Endothelial cell (in vitro differentiated cells): ENCODE measurements around the gene CCDC195. TPM values are rescaled to one million over a fixed set of nuclear protein-coding genes. Genes with fewer than 3 reads are reported as not detected.

Experiments
- DNase-seq: peaks from one replicate; pipeline ENCODE4 v3.0.0; 2021; ENCODE audit warnings: low spot score
- H3K27ac Mint-ChIP-seq: one replicate; pipeline ENCODE4 v1.8.0; 2021; ENCODE audit warnings: mixed read lengths, inconsistent platforms; ENCODE audit not compliant: unreplicated experiment
- H3K27me3 Mint-ChIP-seq: one replicate; pipeline ENCODE4 v1.8.0; 2021; ENCODE audit warnings: mild to moderate bottlenecking, moderate library complexity, mixed read lengths, inconsistent platforms; ENCODE audit not compliant: unreplicated experiment
- H3K36me3 Mint-ChIP-seq: one replicate; pipeline ENCODE4 v1.8.0; 2021; ENCODE audit warnings: mild to moderate bottlenecking, low read depth, mixed read lengths, inconsistent platforms; ENCODE audit not compliant: unreplicated experiment
- H3K4me1 Mint-ChIP-seq: one replicate; pipeline ENCODE4 v1.8.0; 2021; ENCODE audit warnings: mild to moderate bottlenecking, mixed read lengths, inconsistent platforms; ENCODE audit not compliant: unreplicated experiment
- H3K4me3 Mint-ChIP-seq: one replicate; pipeline ENCODE4 v1.8.0; 2021; ENCODE audit warnings: mild to moderate bottlenecking, mixed read lengths, inconsistent platforms; ENCODE audit not compliant: unreplicated experiment
- H3K9me3 Mint-ChIP-seq: one replicate; pipeline ENCODE4 v1.8.0; 2021; ENCODE audit warnings: mixed read lengths, inconsistent platforms; ENCODE audit not compliant: unreplicated experiment
- CTCF ChIP-seq: fragments of 200-600 bp; sonication (generic); IDR thresholded peaks from one replicate; pipeline ENCODE4 v1.5.0; 2021; ENCODE audit warnings: antibody characterized with exemption; ENCODE audit not compliant: unreplicated experiment
- total RNA-seq: library from RNA; stranded (reverse); fragmentation: NEBNext Ultra II Directional; extraction: Animal tissue kit (Norgen Biotek cat#: 25700); gene quantifications from one replicate; pipeline ENCODE4 v1.2.1, GENCODE V29; 2021; ENCODE audit not compliant: unreplicated experiment

The CCDC195 gene
- total RNA-seq, 1 donor from 2014 or later, result not detected

- Mint-ChIP-seq H3K9me3 (peaks cover 1% of the 10 kb centered on the region), H3K4me3 (no peak overlapping the region), H3K27ac (no peak overlapping the region), H3K36me3 (peaks cover 1% of the 10 kb centered on the region), H3K27me3 (no peaks in the 10 kb centered on the region), H3K4me1 (no peaks in the 10 kb centered on the region)
- TF ChIP-seq CTCF, result no peak
- DNase-seq, result no peak
Observed at GRCh38 chr2:224751996-224752698, 36.0 kb upstream of the CCDC195 start.

GRCh38 chr2:224749136-224749535 is 33.0 kb upstream of the CCDC195 start:
- H3K9me3 Mint-ChIP-seq, result no peaks in the 10 kb centered on the region
- no peak overlapping the region for H3K4me3 Mint-ChIP-seq
- peaks cover 2% of the 10 kb centered on the region for H3K27me3 Mint-ChIP-seq
- DNase-seq, result no peak
- no peaks in the 10 kb centered on the region for H3K36me3 Mint-ChIP-seq
- no peak overlapping the region for H3K27ac Mint-ChIP-seq
- no peak for TF ChIP-seq CTCF
- no peaks in the 10 kb centered on the region for H3K4me1 Mint-ChIP-seq

GRCh38 chr2:224747765-224748164 is 31.6 kb upstream of the CCDC195 start:
- TF ChIP-seq CTCF, result no peak
- no peak for DNase-seq
- no peak overlapping the region for H3K27ac Mint-ChIP-seq

GRCh38 chr2:224736227-224736626 is 20.1 kb upstream of the CCDC195 start:
- H3K4me1 Mint-ChIP-seq, result no peaks in the 10 kb centered on the region
- no peak for TF ChIP-seq CTCF
- H3K27ac Mint-ChIP-seq, result no peak overlapping the region
- DNase-seq, result no peak
- H3K27me3 Mint-ChIP-seq, result peaks cover 2% of the 10 kb centered on the region
- H3K4me3 Mint-ChIP-seq, result no peak overlapping the region
- H3K36me3 Mint-ChIP-seq, result peaks cover 19% of the 10 kb centered on the region
- peaks cover 18% of the 10 kb centered on the region for H3K9me3 Mint-ChIP-seq

More at GRCh38 chr2:224747765-224748164, 31.6 kb upstream of the CCDC195 start:
- Mint-ChIP-seq H3K36me3 (no peaks in the 10 kb centered on the region), H3K9me3 (no peaks in the 10 kb centered on the region), H3K4me3 (no peak overlapping the region), H3K27me3 (peaks cover 2% of the 10 kb centered on the region), H3K4me1 (no peaks in the 10 kb centered on the region)

GRCh38 chr2:224734949-224735348 is 18.8 kb upstream of the CCDC195 start:
- Mint-ChIP-seq H3K9me3 (peaks cover 18% of the 10 kb centered on the region), H3K27me3 (peaks cover 2% of the 10 kb centered on the region)

More at GRCh38 chr2:224734949-224735348, 18.8 kb upstream of the CCDC195 start:
- no peak overlapping the region for H3K4me3 Mint-ChIP-seq
- no peak for TF ChIP-seq CTCF
- no peaks in the 10 kb centered on the region for H3K4me1 Mint-ChIP-seq
- H3K27ac Mint-ChIP-seq, result no peak overlapping the region
- no peak for DNase-seq
- H3K36me3 Mint-ChIP-seq, result peaks cover 19% of the 10 kb centered on the region
